Urothelium cell line (cell line): ENCODE measurements around the gene MRPL51.
"Not testable (repeated sequence)": the region's sequence is repeated elsewhere in the genome, so short reads cannot be mapped to it uniquely, and the experiment has no call there.

Source experiments
- DNase-seq: peaks from one replicate; pipeline ENCODE4 v3.0.0; 2011; ENCODE audit warnings: low spot score, mixed read lengths
- FAIRE-seq: peaks from 2 replicates; lab custom pipeline; 2011; peaks lifted over from hg19 to GRCh38; lab: Jason Lieb, UNC

Gene MRPL51

GRCh38 chr12:6532051-6532926 lies 39.2 kb upstream of the MRPL51 start:
- DNase-seq (peak; percentile 92), FAIRE-seq (peak; percentile 89)

DNA sequence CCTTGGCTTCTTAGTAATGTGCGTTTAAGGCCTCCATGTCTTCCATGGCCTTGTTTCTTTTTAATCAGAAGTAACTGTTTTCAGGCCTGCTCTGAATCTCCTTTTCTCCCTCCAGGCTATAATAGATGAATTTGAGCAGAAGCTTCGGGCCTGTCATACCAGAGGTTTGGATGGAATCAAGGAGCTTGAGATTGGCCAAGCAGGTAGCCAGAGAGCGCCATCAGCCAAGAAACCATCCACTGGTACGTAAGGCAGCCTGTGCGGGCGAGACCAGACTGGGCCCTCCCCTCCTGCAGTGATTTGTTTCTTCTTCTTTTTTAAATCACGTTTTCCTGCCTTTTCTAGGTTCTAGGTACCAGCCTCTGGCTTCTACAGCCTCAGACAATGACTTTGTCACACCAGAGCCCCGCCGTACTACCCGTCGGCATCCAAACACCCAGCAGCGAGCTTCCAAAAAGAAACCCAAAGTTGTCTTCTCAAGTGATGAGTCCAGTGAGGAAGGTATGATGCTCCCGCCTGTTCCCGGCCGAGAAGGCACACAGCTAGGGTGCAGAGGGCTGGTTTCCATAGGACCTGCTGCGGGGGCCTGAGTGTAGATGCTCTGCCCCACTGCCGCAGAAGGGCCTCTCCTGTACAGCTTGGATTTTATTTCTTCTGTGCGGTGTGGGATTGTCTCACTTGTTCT lies 37.7 kb upstream of the MRPL51 start:
- no peak for FAIRE-seq
- DNase-seq = no peak

GRCh38 chr12:6529291-6529737 lies 36.3 kb upstream of the MRPL51 start:
- no peak for DNase-seq
- no peak for FAIRE-seq

- DNase-seq (no peak), FAIRE-seq (no peak)
Measured at GRCh38 chr12:6528539-6529235, 35.6 kb upstream of the MRPL51 start.

DNA sequence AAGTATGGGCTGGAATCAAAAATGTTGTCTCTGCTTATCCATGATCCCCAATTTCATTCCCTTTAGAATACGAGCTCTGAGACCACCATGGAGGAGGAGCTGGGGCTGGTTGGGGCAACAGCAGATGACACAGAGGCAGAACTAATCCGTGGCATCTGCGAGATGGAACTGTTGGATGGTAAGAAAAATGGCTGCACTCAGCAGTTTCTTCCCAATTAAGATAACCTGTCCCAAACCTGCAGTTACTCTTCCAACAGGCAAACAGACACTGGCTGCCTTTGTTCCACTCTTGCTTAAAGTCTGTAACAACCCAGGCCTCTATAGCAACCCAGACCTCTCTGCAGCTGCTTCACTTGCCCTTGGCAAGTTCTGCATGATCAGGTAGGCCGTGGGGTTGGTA lies 34.6 kb upstream of the MRPL51 start:
- no peak for FAIRE-seq
- no peak for DNase-seq

DNA sequence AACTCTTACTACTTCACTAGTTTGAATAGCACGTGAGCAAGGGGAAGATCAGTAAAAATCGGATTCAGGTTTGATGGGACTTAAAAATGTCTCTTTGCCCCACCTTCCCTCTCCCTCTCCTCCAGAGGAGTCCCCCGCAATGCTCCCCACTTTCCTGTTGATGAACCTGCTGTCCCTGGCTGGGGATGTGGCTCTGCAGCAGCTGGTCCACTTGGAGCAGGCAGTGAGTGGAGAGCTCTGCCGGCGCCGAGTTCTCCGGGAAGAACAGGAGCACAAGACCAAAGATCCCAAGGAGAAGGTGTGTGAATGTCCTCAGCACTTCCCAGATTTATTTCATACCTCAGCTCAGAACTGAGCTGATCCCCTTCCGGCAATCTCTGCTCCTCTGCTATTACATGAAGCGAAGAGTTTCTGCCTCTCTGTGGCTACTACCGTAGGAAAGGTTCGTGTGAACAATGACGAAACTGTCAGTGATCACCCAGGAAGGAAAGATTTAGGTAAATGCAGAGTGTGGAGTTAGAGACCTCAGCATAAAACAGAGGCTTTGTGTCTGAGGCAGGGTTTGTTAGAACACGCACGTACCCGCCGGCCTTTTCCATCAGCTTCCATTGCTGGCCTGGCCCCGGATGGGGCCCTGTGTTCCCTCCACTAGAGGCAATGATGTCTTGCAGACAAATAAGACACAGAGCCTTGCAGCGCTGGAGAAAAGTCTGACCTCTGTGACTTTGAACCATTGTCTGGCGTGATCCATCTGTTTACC lies 33.9 kb upstream of the MRPL51 start:
- DNase-seq = no peak
- FAIRE-seq = peak; percentile 48

DNA sequence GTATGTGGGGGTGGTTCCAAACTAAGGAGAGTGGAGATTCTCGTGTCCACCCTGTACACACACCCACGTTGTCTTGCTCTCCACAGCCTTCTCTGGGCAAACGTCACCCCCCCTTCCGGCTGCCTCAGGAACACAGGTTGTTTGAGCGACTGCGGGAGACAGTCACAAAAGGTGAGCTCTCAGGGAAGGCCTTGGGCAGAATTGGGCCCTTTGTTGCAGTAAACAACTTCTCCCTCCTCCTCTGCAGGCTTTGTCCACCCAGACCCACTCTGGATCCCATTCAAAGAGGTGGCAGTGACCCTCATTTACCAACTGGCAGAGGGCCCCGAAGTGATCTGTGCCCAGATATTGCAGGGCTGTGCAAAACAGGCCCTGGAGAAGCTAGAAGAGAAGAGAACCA lies 33.1 kb upstream of the MRPL51 start:
- FAIRE-seq = no peak
- DNase-seq = no peak

DNA sequence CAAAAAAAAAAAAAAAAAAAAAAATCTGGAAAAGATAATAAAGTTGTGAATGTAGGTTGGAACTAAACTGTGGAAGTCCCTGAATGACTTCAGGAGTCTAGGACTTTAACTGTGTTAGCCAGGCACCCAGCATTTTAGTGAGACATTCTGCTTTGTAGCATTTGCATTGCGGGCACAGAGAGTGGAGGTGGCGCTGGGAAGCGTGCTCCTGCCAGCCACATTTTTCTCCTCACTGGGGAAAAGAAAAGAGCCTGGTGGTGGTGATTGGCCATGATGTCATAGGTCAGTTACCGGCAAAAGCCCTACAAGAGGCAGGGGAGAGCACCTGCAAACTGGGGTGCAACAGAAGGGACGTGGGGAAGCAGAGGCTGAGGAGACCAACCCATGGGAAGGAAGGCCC lies 31.6 kb upstream of the MRPL51 start:
- no peak for FAIRE-seq

DNA sequence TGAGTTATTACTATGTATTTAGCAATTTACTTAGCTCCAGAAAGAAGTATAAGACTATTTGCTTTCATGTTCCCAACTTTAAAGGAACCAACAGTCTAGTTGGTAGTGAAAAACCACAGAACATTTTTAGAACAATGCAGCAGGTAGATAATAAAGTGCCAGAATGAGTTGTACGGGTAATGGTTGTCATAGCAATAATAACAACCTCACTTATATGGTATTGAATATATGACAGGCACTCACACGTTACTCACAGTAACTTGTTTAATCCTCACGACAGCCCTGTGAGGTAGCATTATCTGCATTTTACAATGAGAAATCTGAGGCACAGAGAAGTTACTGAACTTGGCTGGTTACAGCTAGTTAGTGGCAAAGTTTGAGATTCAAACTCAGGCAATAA lies 30.6 kb upstream of the MRPL51 start:
- DNase-seq (no peak), FAIRE-seq (no peak)

More for the DNA sequence above, 31.6 kb upstream of the MRPL51 start:
- DNase-seq = no peak

- no peak for DNase-seq
- no peak for FAIRE-seq
Measured at GRCh38 chr12:6522193-6522592, 29.1 kb upstream of the MRPL51 start.

- DNase-seq (no peak), FAIRE-seq (peak; percentile 89)
Measured at GRCh38 chr12:6520186-6520585, 27.1 kb upstream of the MRPL51 start.

DNA sequence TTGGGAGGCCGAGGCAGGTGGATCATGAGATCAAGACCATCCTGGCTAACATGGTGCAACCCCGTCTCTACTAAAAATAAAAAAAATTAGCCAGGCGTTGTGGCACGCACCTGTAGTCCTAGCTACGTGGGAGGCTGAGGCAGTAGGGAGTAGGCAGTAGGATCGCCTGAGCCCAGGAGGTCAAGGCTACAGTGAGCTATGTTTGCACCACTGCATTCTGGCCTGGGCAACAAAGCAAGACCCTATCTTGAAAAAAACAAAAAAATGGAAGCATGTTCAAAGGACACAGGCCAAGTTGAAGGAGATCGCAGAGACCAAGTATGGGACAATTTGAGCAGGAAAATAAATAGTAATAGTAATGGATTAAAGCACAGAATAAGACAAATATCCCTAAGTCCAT lies 15.0 kb upstream of the MRPL51 start:
- FAIRE-seq (no peak), DNase-seq (no peak)

- DNase-seq (no peak), FAIRE-seq (no peak)
Measured at GRCh38 chr12:6507102-6507998, 14.3 kb upstream of the MRPL51 start.

DNA sequence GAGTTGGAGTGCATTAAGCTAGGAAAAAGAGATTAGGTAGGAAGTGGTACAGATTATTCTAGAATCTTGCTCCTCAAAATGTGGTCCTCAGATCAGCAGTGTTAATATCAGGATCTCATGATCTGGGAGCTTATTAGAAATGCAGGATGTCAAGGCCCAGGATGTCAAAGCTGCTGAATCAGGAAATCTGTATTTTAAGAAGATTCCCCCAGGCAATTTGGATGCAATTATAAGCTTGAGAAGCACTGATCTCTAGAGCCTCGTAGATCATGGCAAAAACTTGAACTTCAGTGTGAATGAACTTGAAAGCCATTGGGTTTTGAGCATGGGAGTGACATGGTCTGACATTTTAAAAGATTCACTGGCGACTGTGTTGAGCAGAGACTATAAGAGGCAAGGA lies 7.4 kb upstream of the MRPL51 start:
- FAIRE-seq (no peak), DNase-seq (no peak)

- DNase-seq, FAIRE-seq: not testable (repeated sequence)
Measured at GRCh38 chr12:6497291-6497690, 4.2 kb upstream of the MRPL51 start.

DNA sequence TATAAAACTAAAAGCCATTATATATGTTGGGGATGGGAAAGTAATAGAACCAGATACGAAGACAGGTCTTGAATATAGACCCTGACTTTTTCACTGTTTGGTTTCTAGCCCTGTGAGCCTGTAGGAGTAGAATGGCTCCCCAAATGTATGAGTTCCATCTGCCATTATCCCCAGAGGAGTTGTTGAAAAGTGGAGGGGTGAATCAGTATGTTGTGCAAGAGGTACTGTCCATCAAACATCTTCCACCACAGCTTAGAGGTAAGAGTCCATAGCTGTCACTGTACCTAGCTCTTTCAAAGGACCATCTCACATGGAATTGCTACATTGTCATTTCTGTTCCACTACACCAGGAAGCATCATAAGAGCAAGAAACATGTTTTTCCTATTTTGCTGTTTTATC lies 1.9 kb upstream of the MRPL51 start:
- DNase-seq = no peak
- FAIRE-seq = no peak

GRCh38 chr12:6494258-6494743 lies 1.2 kb upstream of the MRPL51 start:
- FAIRE-seq = no peak
- DNase-seq = no peak

- DNase-seq (peak; percentile 99), FAIRE-seq (peak; percentile 50)
Measured at GRCh38 chr12:6493497-6494257, 615 bp upstream of the MRPL51 start, which contains the start of gene NCAPD2. TSS of gene NCAPD2 (plus strand) at chr12:6494102. CDS start at chr12:6495099, 997 bp downstream.

- FAIRE-seq, DNase-seq: not testable (repeated sequence)
Measured at GRCh38 chr12:6490673-6491072, 2.4 kb downstream of the MRPL51 start.
